ENCODE measurements around the gene PKN1.

Gene PKN1

DNA sequence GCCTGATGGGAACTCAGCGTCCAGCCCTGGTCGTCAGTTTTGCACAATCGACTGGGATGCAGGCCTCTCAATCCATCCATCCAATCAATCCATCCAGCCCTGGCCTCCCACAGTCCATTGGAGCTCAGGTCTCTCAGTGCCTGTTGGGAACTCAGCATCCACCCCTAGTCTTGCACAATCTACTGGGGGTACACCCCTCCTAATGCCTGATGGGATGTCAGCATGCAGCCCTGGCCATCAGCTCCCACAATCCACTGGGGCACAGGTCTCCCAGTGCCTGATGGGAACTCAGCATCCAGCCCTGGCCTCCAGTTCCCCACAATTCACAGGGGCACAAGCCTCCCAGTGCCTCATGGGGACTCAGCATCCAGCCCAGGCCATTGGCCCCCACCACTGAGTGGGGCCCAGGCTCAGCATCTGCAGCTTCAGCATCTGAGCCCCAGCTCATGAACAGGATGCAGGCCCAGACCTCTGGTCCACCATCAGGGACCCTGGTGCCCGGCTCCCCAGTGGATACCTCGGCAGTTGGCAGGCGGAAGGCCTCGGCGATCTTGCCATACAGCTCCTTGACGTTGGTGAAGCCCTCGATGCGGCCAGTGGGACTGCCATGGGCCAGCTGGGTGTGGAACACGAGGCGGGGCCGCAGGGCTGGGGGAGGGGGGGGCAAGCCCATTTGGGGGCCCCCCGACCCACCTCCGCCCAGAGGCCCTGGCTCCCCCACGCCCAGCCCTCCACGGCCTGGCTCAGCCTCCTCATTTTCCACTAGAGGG lies 49.3 kb downstream of the PKN1 start:
- H3K9me3 ChIP-seq (ENCODE audit: control insufficient read depth in 2 of 2, low read length in 2 of 2), result no peaks in the 10 kb centered on the region
- no peak overlapping the region for H3K9ac ChIP-seq (ENCODE audit: low read depth in 1 of 2, low read length in 2 of 2)
- no peak overlapping the region for H3K4me3 ChIP-seq (ENCODE audit: low read length in 2 of 2)
- H3K27ac ChIP-seq (ENCODE audit: low read depth in 2 of 2, low read length in 2 of 2), result no peak overlapping the region
- peaks cover 0 to 2% of the 10 kb centered on the region in 2 donors for H3K4me1 ChIP-seq (ENCODE audit: control insufficient read depth in 2 of 2, insufficient read depth in 2 of 2, low read length in 2 of 2)
- peaks cover 44% of the 10 kb centered on the region in 2 donors for H3K36me3 ChIP-seq (ENCODE audit: control insufficient read depth in 2 of 2, insufficient read depth in 2 of 2, low read length in 2 of 2)
- H3K27me3 ChIP-seq (ENCODE audit: control insufficient read depth in 2 of 2, insufficient read depth in 2 of 2, low read length in 2 of 2), result no peaks in the 10 kb centered on the region

DNA sequence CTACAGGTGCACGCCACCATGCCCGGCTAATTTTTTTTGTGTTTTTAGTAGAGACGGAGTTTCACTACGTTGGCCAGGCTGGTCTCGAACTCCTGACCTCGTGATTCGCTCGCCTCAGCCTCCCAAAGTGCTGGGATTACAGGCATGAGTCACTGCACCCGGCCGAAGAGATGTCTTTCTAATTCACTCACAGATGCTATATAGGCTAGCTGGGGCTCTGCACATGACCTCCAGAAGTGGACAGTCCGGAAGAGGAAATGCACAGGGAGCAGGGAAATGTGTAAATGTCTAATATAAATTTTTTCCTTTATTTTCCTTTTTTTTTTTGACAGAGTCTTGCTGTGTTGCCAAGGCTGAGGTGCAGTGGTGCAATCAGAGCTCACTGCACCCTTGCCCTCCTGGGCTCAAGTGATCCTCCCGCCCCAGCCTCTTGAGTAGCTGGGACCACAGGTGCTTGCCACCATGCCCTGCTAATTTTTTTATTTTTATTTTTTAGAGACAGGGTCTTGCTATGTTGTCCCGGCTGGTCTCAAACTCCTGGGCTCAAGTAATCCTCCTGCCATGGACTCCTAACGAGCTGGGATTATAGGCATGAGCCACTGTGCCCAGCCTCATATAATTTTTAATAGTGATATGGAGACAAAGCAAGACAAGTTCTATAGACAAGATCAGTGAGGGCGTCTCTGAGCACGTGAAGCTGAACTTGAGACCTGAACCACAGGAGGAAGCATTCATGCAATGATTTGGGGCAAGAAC lies 54.4 kb downstream of the PKN1 start:
- Histone ChIP-seq H3K27me3 (ENCODE audit: control insufficient read depth in 2 of 2, insufficient read depth in 2 of 2, low read length in 2 of 2) (no peaks in the 10 kb centered on the region), H3K4me3 (ENCODE audit: low read length in 2 of 2) (no peak overlapping the region), H3K9me3 (ENCODE audit: control insufficient read depth in 2 of 2, low read length in 2 of 2) (no peaks in the 10 kb centered on the region), H3K9ac (ENCODE audit: low read depth in 1 of 2, low read length in 2 of 2) (no peak overlapping the region), H3K36me3 (ENCODE audit: control insufficient read depth in 2 of 2, insufficient read depth in 2 of 2, low read length in 2 of 2) (peaks cover 22 to 25% of the 10 kb centered on the region in 2 donors), H3K4me1 (ENCODE audit: control insufficient read depth in 2 of 2, insufficient read depth in 2 of 2, low read length in 2 of 2) (peaks cover 0 to 6% of the 10 kb centered on the region in 2 donors), H3K27ac (ENCODE audit: low read depth in 2 of 2, low read length in 2 of 2) (no peak overlapping the region)

- peak overlapping the region in 1 of 2 donors; percentile 48 for H3K27ac ChIP-seq (ENCODE audit: low read depth in 2 of 2, low read length in 2 of 2)
- peak overlapping the region in 1 of 2 donors; percentile 12 for H3K4me3 ChIP-seq (ENCODE audit: low read length in 2 of 2)
These were observed 59.7 kb downstream of the PKN1 start for GRCh38 chr19:14492756-14493337.

GRCh38 chr19:14494411-14494810 lies 61.3 kb downstream of the PKN1 start:
- H3K27me3 ChIP-seq (ENCODE audit: control insufficient read depth in 2 of 2, insufficient read depth in 2 of 2, low read length in 2 of 2), result no peaks in the 10 kb centered on the region
- peaks cover 6 to 8% of the 10 kb centered on the region in 2 donors for H3K36me3 ChIP-seq (ENCODE audit: control insufficient read depth in 2 of 2, insufficient read depth in 2 of 2, low read length in 2 of 2)
- H3K27ac ChIP-seq (ENCODE audit: low read depth in 2 of 2, low read length in 2 of 2), result peak overlapping the region; percentile 89 to 92
- peaks cover 34 to 43% of the 10 kb centered on the region in 2 donors for H3K4me1 ChIP-seq (ENCODE audit: control insufficient read depth in 2 of 2, insufficient read depth in 2 of 2, low read length in 2 of 2)
- H3K9me3 ChIP-seq (ENCODE audit: control insufficient read depth in 2 of 2, low read length in 2 of 2), result no peaks in the 10 kb centered on the region
- peak overlapping the region; percentile 80 to 85 for H3K4me3 ChIP-seq (ENCODE audit: low read length in 2 of 2)
- H3K9ac ChIP-seq (ENCODE audit: low read depth in 1 of 2, low read length in 2 of 2), result peak overlapping the region; percentile 24 to 74

More at GRCh38 chr19:14492756-14493337, 59.7 kb downstream of the PKN1 start:
- Histone ChIP-seq H3K4me1 (ENCODE audit: control insufficient read depth in 2 of 2, insufficient read depth in 2 of 2, low read length in 2 of 2) (peaks cover 29 to 40% of the 10 kb centered on the region in 2 donors), H3K36me3 (ENCODE audit: control insufficient read depth in 2 of 2, insufficient read depth in 2 of 2, low read length in 2 of 2) (peaks cover 18 to 20% of the 10 kb centered on the region in 2 donors), H3K9ac (ENCODE audit: low read depth in 1 of 2, low read length in 2 of 2) (no peak overlapping the region), H3K27me3 (ENCODE audit: control insufficient read depth in 2 of 2, insufficient read depth in 2 of 2, low read length in 2 of 2) (no peaks in the 10 kb centered on the region), H3K9me3 (ENCODE audit: control insufficient read depth in 2 of 2, low read length in 2 of 2) (no peaks in the 10 kb centered on the region)

DNA sequence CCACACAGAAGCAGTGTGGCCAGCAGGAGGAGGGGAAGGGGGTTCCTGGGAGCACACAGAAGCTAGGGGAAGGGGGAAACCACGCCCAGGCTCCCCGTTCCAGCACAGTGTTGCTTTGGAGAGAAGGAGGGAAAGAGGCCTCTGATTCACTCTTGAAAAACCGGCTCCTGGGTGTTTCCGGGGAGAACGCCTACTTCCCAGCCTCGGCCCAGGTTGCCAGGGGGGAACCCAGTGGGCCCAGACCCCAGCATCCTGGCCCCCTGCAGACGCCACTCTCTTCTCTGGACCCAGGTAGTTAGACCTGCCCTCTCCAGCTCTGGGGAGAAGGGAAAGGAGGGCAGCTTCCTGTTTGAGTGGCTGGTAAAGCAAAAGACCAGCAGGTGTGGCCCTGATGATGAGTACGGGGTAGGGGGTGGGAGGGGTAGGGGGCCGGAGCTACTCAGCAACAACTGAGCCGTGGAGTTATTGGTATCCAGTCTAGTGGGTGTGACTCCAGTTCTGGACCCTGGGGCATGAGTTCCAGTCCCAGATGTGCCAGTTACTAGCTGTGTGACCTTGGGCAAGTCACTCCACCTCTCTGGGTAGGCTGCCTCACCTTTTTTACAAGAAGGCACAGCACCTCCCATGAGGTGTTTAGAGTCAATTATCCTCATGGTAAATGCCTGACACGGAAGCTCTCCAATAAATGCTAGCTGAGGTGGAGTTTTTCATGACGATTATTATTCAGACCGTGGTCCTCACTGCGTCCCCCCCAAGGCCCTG lies 62.0 kb downstream of the PKN1 start:
- Histone ChIP-seq H3K9ac (ENCODE audit: low read depth in 1 of 2, low read length in 2 of 2) (peak overlapping the region; percentile 49 to 81), H3K4me1 (ENCODE audit: control insufficient read depth in 2 of 2, insufficient read depth in 2 of 2, low read length in 2 of 2) (peaks cover 34 to 43% of the 10 kb centered on the region in 2 donors), H3K4me3 (ENCODE audit: low read length in 2 of 2) (peak overlapping the region; percentile 80 to 85), H3K27ac (ENCODE audit: low read depth in 2 of 2, low read length in 2 of 2) (peak overlapping the region; percentile 89 to 92), H3K36me3 (ENCODE audit: control insufficient read depth in 2 of 2, insufficient read depth in 2 of 2, low read length in 2 of 2) (peaks cover 5 to 8% of the 10 kb centered on the region in 2 donors), H3K9me3 (ENCODE audit: control insufficient read depth in 2 of 2, low read length in 2 of 2) (no peaks in the 10 kb centered on the region), H3K27me3 (ENCODE audit: control insufficient read depth in 2 of 2, insufficient read depth in 2 of 2, low read length in 2 of 2) (no peaks in the 10 kb centered on the region)

DNA sequence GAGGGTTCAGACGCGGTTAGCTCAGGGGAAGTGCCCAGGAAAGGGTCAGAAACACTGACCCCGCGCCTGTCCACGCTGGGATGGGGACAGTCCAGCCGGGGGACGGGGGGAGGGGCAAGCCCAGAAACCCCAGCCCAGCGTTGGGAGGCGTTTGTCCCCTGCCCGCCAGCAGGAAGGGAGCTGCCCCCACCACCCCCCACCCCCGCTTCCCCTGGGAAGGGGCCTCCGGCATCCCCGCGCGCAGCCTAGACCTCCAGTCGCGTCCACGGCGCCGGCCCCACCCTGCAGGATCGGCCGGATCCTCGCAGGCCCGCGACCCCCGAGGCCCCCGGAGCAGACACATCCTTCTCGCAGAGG lies 62.5 kb downstream of the PKN1 start:
- H3K27me3 ChIP-seq (ENCODE audit: control insufficient read depth in 2 of 2, insufficient read depth in 2 of 2, low read length in 2 of 2), result no peaks in the 10 kb centered on the region
- H3K9ac ChIP-seq (ENCODE audit: low read depth in 1 of 2, low read length in 2 of 2), result peak overlapping the region; percentile 49 to 81
- peak overlapping the region; percentile 89 to 92 for H3K27ac ChIP-seq (ENCODE audit: low read depth in 2 of 2, low read length in 2 of 2)
- peak overlapping the region; percentile 80 to 85 for H3K4me3 ChIP-seq (ENCODE audit: low read length in 2 of 2)
- H3K36me3 ChIP-seq (ENCODE audit: control insufficient read depth in 2 of 2, insufficient read depth in 2 of 2, low read length in 2 of 2), result peaks cover 5 to 8% of the 10 kb centered on the region in 2 donors
- no peaks in the 10 kb centered on the region for H3K9me3 ChIP-seq (ENCODE audit: control insufficient read depth in 2 of 2, low read length in 2 of 2)
- H3K4me1 ChIP-seq (ENCODE audit: control insufficient read depth in 2 of 2, insufficient read depth in 2 of 2, low read length in 2 of 2), result peaks cover 34 to 43% of the 10 kb centered on the region in 2 donors

DNA sequence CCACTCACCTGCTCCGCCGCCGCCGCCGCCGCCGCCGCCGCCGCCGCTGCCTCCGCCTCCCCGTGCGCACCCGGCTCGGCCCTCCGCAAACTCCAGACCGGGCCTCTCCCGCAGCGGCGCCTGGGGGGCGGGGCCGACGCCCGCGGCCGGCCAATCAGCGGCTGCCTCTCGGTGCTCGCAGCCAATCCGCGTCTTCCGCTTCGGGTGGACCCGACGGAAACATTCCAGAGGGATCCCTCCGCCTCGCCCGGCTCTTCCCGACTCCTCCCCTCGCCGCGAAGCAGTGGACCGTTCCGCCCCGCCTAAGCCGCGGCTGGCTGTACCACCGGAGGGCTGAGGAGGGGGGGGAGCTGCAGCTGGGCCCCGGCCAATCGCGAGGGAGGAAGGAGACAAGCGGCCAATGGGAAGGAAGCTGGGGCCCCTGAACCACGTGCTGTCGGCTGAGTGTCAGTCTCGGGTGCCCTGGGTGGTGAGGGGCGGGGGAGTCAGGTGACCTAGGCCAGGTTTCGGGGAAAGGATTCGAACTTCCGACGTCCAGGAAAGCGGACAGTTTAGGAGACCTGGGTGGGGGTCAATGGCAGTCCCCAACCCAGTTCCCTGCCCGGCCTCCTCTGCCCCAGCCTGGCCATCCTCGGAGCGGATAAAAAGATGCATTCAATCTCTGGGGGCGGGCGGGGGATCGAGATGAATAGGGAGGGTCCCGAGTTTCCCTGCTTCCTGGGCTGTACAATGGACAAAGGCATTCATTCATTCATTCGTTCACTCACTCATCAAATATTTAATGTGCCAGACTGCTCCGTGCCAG lies 63.1 kb downstream of the PKN1 start, which contains the start of gene GIPC1:
Gene GIPC1 (minus strand): TSS at position 99 of the 805 bp plus-strand sequence. CDS start 13,151 bp downstream, outside the sequence.
- Histone ChIP-seq H3K9me3 (ENCODE audit: control insufficient read depth in 2 of 2, low read length in 2 of 2) (no peaks in the 10 kb centered on the region), H3K27ac (ENCODE audit: low read depth in 2 of 2, low read length in 2 of 2) (peak within 1 kb of the TSS; percentile 89 to 93), H3K36me3 (ENCODE audit: control insufficient read depth in 2 of 2, insufficient read depth in 2 of 2, low read length in 2 of 2) (peaks cover 5 to 8% of the 10 kb centered on the region in 2 donors), H3K9ac (ENCODE audit: low read depth in 1 of 2, low read length in 2 of 2) (peak within 1 kb of the TSS; percentile 49 to 81), H3K4me3 (ENCODE audit: low read length in 2 of 2) (peak within 1 kb of the TSS; percentile 80 to 85), H3K4me1 (ENCODE audit: control insufficient read depth in 2 of 2, insufficient read depth in 2 of 2, low read length in 2 of 2) (peaks cover 34 to 43% of the 10 kb centered on the region in 2 donors), H3K27me3 (ENCODE audit: control insufficient read depth in 2 of 2, insufficient read depth in 2 of 2, low read length in 2 of 2) (no peaks in the 10 kb centered on the region)

DNA sequence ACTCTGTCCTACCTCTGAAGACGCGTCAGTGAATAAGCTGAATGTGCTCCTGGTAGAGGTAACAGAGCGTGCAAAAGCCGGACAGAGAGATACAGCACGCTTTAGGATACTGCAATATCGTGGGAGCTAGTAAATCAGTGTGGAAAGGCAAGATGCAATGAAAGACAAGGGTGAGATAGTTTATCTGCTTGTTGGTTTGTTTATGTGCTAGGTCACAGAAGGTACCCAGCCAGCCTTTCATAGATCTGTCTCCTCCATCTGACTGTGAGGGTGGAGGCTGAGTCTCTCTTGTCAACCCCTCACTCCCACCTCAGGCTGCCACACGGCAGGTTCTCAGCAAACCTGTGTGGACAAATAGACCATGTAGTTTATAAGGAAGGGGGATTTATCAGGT lies 63.7 kb downstream of the PKN1 start:
- no peaks in the 10 kb centered on the region for H3K9me3 ChIP-seq (ENCODE audit: control insufficient read depth in 2 of 2, low read length in 2 of 2)
- H3K27me3 ChIP-seq (ENCODE audit: control insufficient read depth in 2 of 2, insufficient read depth in 2 of 2, low read length in 2 of 2), result no peaks in the 10 kb centered on the region
- peak overlapping the region; percentile 71 to 93 for H3K27ac ChIP-seq (ENCODE audit: low read depth in 2 of 2, low read length in 2 of 2)
- peak overlapping the region; percentile 49 to 67 for H3K4me3 ChIP-seq (ENCODE audit: low read length in 2 of 2)
- peak overlapping the region; percentile 48 to 73 for H3K9ac ChIP-seq (ENCODE audit: low read depth in 1 of 2, low read length in 2 of 2)
- H3K4me1 ChIP-seq (ENCODE audit: control insufficient read depth in 2 of 2, insufficient read depth in 2 of 2, low read length in 2 of 2), result peaks cover 34 to 40% of the 10 kb centered on the region in 2 donors
- H3K36me3 ChIP-seq (ENCODE audit: control insufficient read depth in 2 of 2, insufficient read depth in 2 of 2, low read length in 2 of 2), result peaks cover 5% of the 10 kb centered on the region in 2 donors
